Activated T-helper 17 cell treated with anti-CD3 and anti-CD28 coated beads, Interleukin-2, amount 50 U/mL, for 72 hours (primary cell): ENCODE measurements around the gene MST1R. TPM values are rescaled to one million over a fixed set of nuclear protein-coding genes. Genes with fewer than 3 reads are reported as not detected.
"Not testable (repeated sequence)": the region's sequence is repeated elsewhere in the genome, so short reads cannot be mapped to it uniquely, and the experiment has no call there.

Experiments
- ATAC-seq: fragments of 150-1000 bp; cut with Tn5 transposase; replicated peaks from 2 replicates; pipeline ENCODE4 v1.10.0; 2021; ENCODE audit warnings: mild to moderate bottlenecking, moderate library complexity
- H3K27ac Mint-ChIP-seq: one replicate; pipeline ENCODE4 v1.8.0; 2022; ENCODE audit warnings: mixed read lengths
- H3K27me3 Mint-ChIP-seq: one replicate; pipeline ENCODE4 v1.8.0; 2022; ENCODE audit warnings: mixed read lengths
- H3K36me3 Mint-ChIP-seq: one replicate; pipeline ENCODE4 v1.8.0; 2022; ENCODE audit warnings: low read depth, mild to moderate bottlenecking, mixed read lengths
- H3K4me1 Mint-ChIP-seq: one replicate; pipeline ENCODE4 v1.8.0; 2022; ENCODE audit warnings: mixed read lengths
- H3K4me3 Mint-ChIP-seq: one replicate; pipeline ENCODE4 v1.8.0; 2022; ENCODE audit warnings: mild to moderate bottlenecking, mixed read lengths
- H3K9me3 Mint-ChIP-seq: one replicate; pipeline ENCODE4 v1.8.0; 2022; ENCODE audit warnings: mixed read lengths
- total RNA-seq, 2 donors: library from RNA; stranded (reverse); gene quantifications; one replicate each; pipeline ENCODE4 v1.2.3, GENCODE V29; 2022

The MST1R gene
- under 1 TPM; 0.74 to 0.84 TPM for total RNA-seq

DNA sequence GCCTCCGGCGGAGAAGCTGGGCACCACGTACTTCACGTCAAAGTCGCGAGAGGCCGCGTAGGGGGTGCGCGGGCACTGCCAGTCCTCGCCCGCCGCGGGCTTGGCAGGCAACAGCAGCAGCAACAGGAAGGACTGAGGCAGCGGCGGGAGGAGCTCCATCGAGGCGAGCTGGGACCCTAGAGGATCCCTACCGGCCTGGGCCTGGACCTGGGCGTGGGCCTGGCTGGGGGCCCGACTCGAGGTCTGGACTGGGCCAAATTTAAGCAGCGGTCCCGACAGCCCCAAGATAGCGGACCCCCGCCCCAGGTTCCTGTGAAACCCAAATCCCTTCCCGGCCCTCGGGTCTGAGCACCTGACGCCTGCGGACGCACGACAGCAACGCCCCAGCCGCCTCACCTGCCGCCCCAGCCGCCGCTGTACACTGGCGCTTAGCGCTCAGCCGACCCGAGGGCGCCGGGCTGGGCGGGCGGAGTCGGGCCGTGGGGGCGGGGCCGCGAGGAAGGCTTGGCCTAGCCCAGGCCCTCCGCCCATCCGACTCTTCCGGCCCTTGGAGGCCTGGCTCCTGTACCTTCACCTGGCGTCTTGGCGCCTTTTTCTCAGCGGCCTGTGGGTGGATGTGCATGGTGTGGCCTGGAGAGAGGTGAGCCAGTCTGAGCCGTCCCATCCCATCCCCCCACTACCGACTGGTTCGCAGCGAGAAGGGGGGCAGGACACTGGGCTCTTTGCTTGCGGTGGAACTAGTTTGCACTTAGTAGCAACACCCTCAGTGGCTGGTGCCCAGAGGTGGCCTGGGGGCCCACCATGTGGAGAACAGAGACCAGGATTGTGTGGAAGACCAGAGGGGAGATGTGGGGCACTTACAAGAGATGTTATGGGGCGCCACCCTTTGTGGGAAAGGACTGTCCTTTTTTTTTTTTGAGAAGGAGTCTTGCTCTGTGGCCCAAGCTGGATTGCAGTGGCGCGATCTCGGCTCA, at the start of gene MST1R:
Gene MST1R (minus strand): TSS at position 423 of the 974 bp plus-strand sequence. CDS start 264 bp downstream, at position 159.
- Mint-ChIP-seq H3K36me3 (no peaks in the 10 kb centered on the region), H3K4me3 (peak within 1 kb of the TSS; percentile 91), H3K27ac (peak within 1 kb of the TSS; percentile 83), H3K27me3 (no peaks in the 10 kb centered on the region), H3K4me1 (peaks cover 7% of the 10 kb centered on the region), H3K9me3 (no peaks in the 10 kb centered on the region)
- ATAC-seq, result peak; percentile 98

- no peaks in the 10 kb centered on the region for H3K27me3 Mint-ChIP-seq
- no peaks in the 10 kb centered on the region for H3K9me3 Mint-ChIP-seq
- H3K36me3 Mint-ChIP-seq, result peaks cover 12% of the 10 kb centered on the region
- no peak overlapping the region for H3K27ac Mint-ChIP-seq
- no peak for ATAC-seq
- H3K4me3 Mint-ChIP-seq, result no peak overlapping the region
- peaks cover 11% of the 10 kb centered on the region for H3K4me1 Mint-ChIP-seq
Measured at GRCh38 chr3:49952924-49953323, 49.3 kb upstream of the MST1R start.

DNA sequence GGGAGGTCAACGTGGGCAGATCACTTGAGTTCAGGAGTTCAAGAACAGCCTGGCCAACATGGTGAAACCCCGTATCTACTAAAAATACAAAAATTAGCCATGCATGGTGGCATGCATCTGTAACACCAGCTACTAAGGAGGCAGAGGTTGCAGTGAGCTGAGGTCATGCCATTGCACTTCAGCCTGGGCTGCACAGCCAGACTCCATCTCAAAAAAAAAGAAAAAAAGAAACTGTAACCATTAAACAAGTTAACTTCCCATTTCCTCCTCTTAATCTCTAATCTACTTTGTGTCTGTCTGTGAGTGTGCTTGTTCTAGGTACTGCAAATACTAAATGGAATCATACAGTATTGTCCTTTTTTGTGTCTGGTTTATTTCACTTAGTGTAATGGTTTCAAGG, 39.0 kb upstream of the MST1R start:
- H3K27ac Mint-ChIP-seq, result no peak overlapping the region
- peaks cover 11% of the 10 kb centered on the region for H3K4me1 Mint-ChIP-seq
- H3K9me3 Mint-ChIP-seq, result no peaks in the 10 kb centered on the region
- H3K27me3 Mint-ChIP-seq, result no peaks in the 10 kb centered on the region
- H3K36me3 Mint-ChIP-seq, result peaks cover 56% of the 10 kb centered on the region
- H3K4me3 Mint-ChIP-seq, result peak overlapping the region; percentile 49
- no peak for ATAC-seq

- peaks cover 44% of the 10 kb centered on the region for H3K36me3 Mint-ChIP-seq
- no peaks in the 10 kb centered on the region for H3K27me3 Mint-ChIP-seq
- H3K4me1 Mint-ChIP-seq, result peaks cover 11% of the 10 kb centered on the region
- peak overlapping the region; percentile 95 for H3K27ac Mint-ChIP-seq
- H3K9me3 Mint-ChIP-seq, result no peaks in the 10 kb centered on the region
- peak overlapping the region; percentile 94 for H3K4me3 Mint-ChIP-seq
- ATAC-seq, result no peak
Measured at GRCh38 chr3:49940667-49941249, 37.1 kb upstream of the MST1R start.

GRCh38 chr3:49939858-49940666, 36.4 kb upstream of the MST1R start, which contains the start of gene RBM6:
Gene RBM6, plus strand, starts transcription at chr3:49940150. Its CDS starts 22,492 bp downstream, at chr3:49962642.
- H3K9me3 Mint-ChIP-seq, result no peaks in the 10 kb centered on the region
- H3K4me1 Mint-ChIP-seq, result peaks cover 11% of the 10 kb centered on the region
- ATAC-seq, result peak; percentile 97
- peaks cover 38% of the 10 kb centered on the region for H3K36me3 Mint-ChIP-seq
- peak within 1 kb of the TSS; percentile 94 for H3K4me3 Mint-ChIP-seq
- peak within 1 kb of the TSS; percentile 95 for H3K27ac Mint-ChIP-seq
- H3K27me3 Mint-ChIP-seq, result no peaks in the 10 kb centered on the region

DNA sequence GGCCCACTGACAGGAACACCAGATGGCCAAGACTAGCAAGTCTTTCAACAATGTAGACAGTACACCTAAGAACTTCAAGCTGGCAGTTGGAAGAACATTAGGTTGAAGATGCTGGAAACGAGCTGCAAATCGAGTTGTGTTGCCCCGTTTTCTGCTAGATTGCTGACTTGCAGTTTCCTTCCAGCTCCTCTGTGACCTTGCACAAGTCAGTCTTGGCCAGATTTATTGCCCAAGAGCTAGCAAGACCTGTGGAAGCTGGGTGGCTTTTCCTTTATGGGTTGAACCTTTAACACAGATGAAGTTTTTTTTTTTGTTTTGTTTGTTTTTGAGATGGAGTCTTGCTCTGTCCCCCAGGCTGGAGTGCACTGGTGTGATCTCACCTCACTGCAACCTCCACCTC, 33.4 kb upstream of the MST1R start:
- no peaks in the 10 kb centered on the region for H3K4me1 Mint-ChIP-seq
- H3K27me3 Mint-ChIP-seq, result no peaks in the 10 kb centered on the region
- H3K4me3 Mint-ChIP-seq, result no peak overlapping the region
- no peak overlapping the region for H3K27ac Mint-ChIP-seq
- peaks cover 14% of the 10 kb centered on the region for H3K36me3 Mint-ChIP-seq
- no peaks in the 10 kb centered on the region for H3K9me3 Mint-ChIP-seq
- ATAC-seq, result no peak

- not testable (repeated sequence) for H3K36me3 Mint-ChIP-seq, H3K4me3 Mint-ChIP-seq, H3K4me1 Mint-ChIP-seq, H3K27me3 Mint-ChIP-seq, ATAC-seq, H3K27ac Mint-ChIP-seq, H3K9me3 Mint-ChIP-seq
Measured at GRCh38 chr3:49932281-49932680, 28.6 kb upstream of the MST1R start.

DNA sequence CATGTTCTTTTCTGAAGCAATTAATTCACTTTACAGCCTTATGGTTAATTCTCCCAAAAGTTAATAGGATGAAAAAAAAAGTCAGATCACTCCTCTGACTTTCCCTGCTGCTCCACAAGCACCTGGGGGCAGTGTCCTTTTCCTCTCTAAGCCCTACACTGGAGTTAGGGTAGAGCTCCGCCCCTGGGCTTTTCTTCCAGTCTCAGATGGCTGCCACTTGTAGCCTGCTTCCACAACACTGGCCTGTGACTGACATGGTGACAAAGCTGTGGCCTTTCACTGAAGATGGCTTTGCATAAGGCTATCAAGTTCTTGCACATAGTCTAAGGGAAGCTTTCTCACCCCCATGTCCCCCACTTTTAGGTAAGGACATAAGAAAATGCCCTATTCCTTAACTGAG, 27.2 kb upstream of the MST1R start:
- H3K4me3 Mint-ChIP-seq, result peak overlapping the region; percentile 88
- H3K9me3 Mint-ChIP-seq, result no peaks in the 10 kb centered on the region
- peak overlapping the region; percentile 68 for H3K27ac Mint-ChIP-seq
- no peaks in the 10 kb centered on the region for H3K27me3 Mint-ChIP-seq
- ATAC-seq, result no peak
- peaks cover 4% of the 10 kb centered on the region for H3K4me1 Mint-ChIP-seq
- no peaks in the 10 kb centered on the region for H3K36me3 Mint-ChIP-seq

GRCh38 chr3:49930168-49930690, 26.6 kb upstream of the MST1R start:
- Mint-ChIP-seq H3K36me3 (no peaks in the 10 kb centered on the region), H3K4me1 (peaks cover 7% of the 10 kb centered on the region), H3K9me3 (no peaks in the 10 kb centered on the region), H3K27me3 (no peaks in the 10 kb centered on the region), H3K27ac (peak overlapping the region; percentile 94), H3K4me3 (peak overlapping the region; percentile 88)
- ATAC-seq, result no peak

GRCh38 chr3:49929291-49930167, 25.9 kb upstream of the MST1R start, which contains the start of gene MON1A:
Gene MON1A, minus strand, starts transcription at chr3:49929811. Its CDS starts 16,465 bp downstream, at chr3:49913346.
- peak; percentile 97 for ATAC-seq
- peaks cover 7% of the 10 kb centered on the region for H3K4me1 Mint-ChIP-seq
- H3K27ac Mint-ChIP-seq, result peak within 1 kb of the TSS; percentile 94
- H3K9me3 Mint-ChIP-seq, result no peaks in the 10 kb centered on the region
- no peaks in the 10 kb centered on the region for H3K36me3 Mint-ChIP-seq
- no peaks in the 10 kb centered on the region for H3K27me3 Mint-ChIP-seq
- peak within 1 kb of the TSS; percentile 88 for H3K4me3 Mint-ChIP-seq

DNA sequence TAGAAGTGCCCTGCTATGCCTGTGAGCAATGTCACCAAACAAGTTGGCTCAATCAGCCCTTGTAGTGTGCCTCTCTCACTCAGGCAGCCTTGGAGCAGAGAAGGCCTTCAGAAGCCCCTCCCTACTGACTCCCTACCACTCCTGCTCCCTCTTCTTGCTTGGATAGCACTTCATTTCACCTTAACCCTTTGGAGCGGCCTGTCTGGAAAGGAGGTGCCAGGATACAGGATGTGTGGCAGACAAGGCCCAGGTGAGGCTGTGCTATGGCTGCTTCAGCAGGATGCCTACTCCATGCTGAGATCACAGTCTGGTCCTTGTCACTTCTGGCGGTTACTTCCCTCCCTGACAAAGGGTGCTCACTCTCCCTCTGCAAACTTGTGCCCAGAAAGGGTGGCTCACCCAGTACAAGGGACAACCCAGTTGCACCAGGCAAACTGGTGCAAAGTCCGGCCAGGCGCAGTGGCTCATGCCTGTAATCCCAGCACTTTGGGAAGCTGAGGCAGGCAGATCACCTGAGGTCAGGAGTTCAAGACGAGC, 24.9 kb upstream of the MST1R start:
- Mint-ChIP-seq H3K4me3 (peak overlapping the region; percentile 88), H3K36me3 (no peaks in the 10 kb centered on the region), H3K9me3 (no peaks in the 10 kb centered on the region), H3K27me3 (no peaks in the 10 kb centered on the region), H3K27ac (peak overlapping the region; percentile 94), H3K4me1 (peaks cover 7% of the 10 kb centered on the region)
- no peak for ATAC-seq

DNA sequence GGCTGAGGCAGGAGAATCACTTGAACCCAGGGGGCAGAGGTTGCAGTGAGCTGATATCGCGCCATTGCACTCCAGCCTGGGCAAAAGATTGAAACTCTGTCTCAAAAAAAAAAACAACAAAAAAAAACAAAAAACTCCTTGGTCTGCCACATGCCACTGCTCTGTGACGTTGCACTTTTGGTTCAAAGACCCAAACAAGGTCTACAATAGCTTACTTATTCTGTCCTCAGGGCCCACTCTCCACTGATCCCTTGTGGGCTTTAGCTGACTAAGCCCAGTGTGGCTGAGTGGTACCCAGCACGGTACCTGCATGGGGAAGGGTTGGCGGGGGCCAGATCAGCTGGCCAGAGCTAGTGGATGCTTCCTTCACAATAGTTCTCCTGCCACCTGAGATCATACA, 24.1 kb upstream of the MST1R start:
- Mint-ChIP-seq H3K4me1 (peaks cover 7% of the 10 kb centered on the region), H3K27ac (peak overlapping the region; percentile 94), H3K4me3 (no peak overlapping the region), H3K36me3 (no peaks in the 10 kb centered on the region), H3K9me3 (no peaks in the 10 kb centered on the region), H3K27me3 (no peaks in the 10 kb centered on the region)
- ATAC-seq, result no peak

DNA sequence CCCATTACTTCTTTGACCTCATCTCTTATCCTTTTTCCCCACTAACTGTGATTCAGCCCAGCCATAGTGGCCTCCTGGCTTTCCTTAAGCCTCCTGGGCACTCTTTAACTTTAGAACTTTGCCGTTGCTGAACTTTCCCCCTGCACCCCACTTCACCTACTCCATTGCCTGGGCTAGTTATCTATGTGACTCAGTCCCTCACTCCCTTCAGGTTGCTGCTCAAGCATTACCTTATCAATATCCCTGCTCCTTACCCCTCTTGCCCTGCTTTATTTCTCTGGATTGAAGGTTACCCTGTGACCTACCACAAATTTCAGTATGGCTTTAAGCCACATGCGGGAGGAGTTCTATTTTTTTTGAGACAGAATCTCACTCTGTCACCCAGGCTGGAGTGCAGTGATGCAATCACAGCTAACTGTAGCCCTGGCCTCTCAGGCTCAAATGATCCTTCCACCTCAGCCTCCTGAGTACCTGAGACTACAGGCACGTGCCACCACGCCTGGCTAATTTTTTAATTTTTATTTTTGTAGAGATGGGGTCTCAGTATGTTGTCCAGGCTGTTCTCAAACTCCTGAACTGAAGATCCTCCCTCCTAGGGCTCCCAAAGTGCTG, 22.6 kb upstream of the MST1R start:
- Mint-ChIP-seq H3K27me3 (no peaks in the 10 kb centered on the region), H3K27ac (peak overlapping the region; percentile 20), H3K36me3 (no peaks in the 10 kb centered on the region), H3K4me3 (no peak overlapping the region), H3K9me3 (no peaks in the 10 kb centered on the region), H3K4me1 (peaks cover 7% of the 10 kb centered on the region)
- no peak for ATAC-seq
